Heart left ventricle (tissue), 16 donors: Measurements from ENCODE around the gene PIGT. TPM values are rescaled to one million over a fixed set of nuclear protein-coding genes. Genes with fewer than 3 reads are reported as not detected.

Experiments
- ATAC-seq, 4 donors: fragments of 200-7000 bp; cut with Tn5 transposase; one replicate each; pipeline ENCODE4 v1.9.1; 2020 to 2022; ENCODE audit warnings: moderate library complexity in 4 of 4, mild to moderate bottlenecking in 3 of 4, moderate number of reproducible peaks in 1 of 4
- DNase-seq, 5 donors: peaks; one replicate each; pipeline ENCODE4 v3.0.0-alpha.2; 2020
- H3K27ac ChIP-seq, 12 donors: fragments of 200-600 bp; sonication (generic) in 4 of 12; one replicate each; pipeline versions ENCODE4 v1.5.0 to v1.8.0; 2016 to 2022; ENCODE audit warnings: mild to moderate bottlenecking in 2 of 12
- H3K27me3 ChIP-seq, 9 donors: fragments of 200-600 bp; sonication (generic) in 2 of 9; one replicate each; pipeline versions ENCODE4 v1.5.1 to v1.8.0; 2016 to 2022; ENCODE audit warnings: mild to moderate bottlenecking in 3 of 9
- H3K36me3 ChIP-seq, 9 donors: fragments of 200-600 bp; sonication (generic) in 2 of 9; one replicate each; pipeline versions ENCODE4 v1.5.0 to v1.8.0; 2018 to 2022; ENCODE audit warnings: mild to moderate bottlenecking in 2 of 9
- H3K4me1 ChIP-seq, 12 donors: fragments of 200-600 bp; sonication (generic) in 4 of 12; one replicate each; pipeline versions ENCODE4 v1.5.0 to v1.8.0; 2016 to 2022; ENCODE audit warnings: mild to moderate bottlenecking in 3 of 12
- H3K4me3 ChIP-seq, 12 donors: fragments of 200-600 bp; sonication (generic) in 4 of 12; one replicate each; pipeline versions ENCODE4 v1.5.0 to v1.8.0; 2017 to 2022; ENCODE audit warnings: mild to moderate bottlenecking in 9 of 12, moderate library complexity in 4 of 12
- H3K9me3 ChIP-seq, 12 donors: fragments of 200-600 bp; sonication (generic) in 4 of 12; one replicate each; pipeline versions ENCODE4 v1.5.0 to v1.8.0; 2016 to 2022; ENCODE audit warnings: mild to moderate bottlenecking in 1 of 12
- POLR2A ChIP-seq, 2 donors: fragments of 450-650 bp; IDR thresholded peaks; one replicate each; pipeline ENCODE4 v1.6.1; 2017; ENCODE audit warnings: antibody characterized with exemption in 2 of 2, mild to moderate bottlenecking in 2 of 2, moderate library complexity in 2 of 2
- WGBS, 4 donors: extraction: QIAGEN DNeasy Blood & Tissue Kit in 2 of 4; methylation state at CpG; one replicate each; pipeline versions ENCODE4 v1.1.5 to v1.1.7; 2013 to 2018; 5-methylcytosine and 5-hydroxymethylcytosine counted together
- intact Hi-C, 10 donors: fragments of 100-400 bp; cut with DNase I; formaldehyde crosslinking; loops; one replicate each; pipeline versions ENCODE4 v1.11.1 to v1.14.2; 2022
- polyA plus RNA-seq, 2 donors: library from polyadenylated mRNA; stranded (reverse); fragments of 200-250 nt; gene quantifications; one replicate each; pipeline ENCODE4 v1.2.3, GENCODE V29; 2013
- total RNA-seq, 9 donors: library from RNA; depleted of rRNA in 2 of 9; stranded (reverse); fragments of >200 nt in 2 of 9; fragmentation: NEBNext Ultra II Directional in 3 of 9; extraction: Animal tissue kit (Norgen Biotek cat#: 25700) in 3 of 9; gene quantifications; one replicate each; pipeline versions ENCODE4 v1.1.0 to v1.2.4, GENCODE V29; 2016 to 2023
- TF ChIP-seq, protein P1 (sequence below), 12 donors: fragments of 200-600 bp; sonication (generic) in 4 of 12; IDR thresholded peaks; one replicate each; pipeline versions ENCODE4 v1.5.0 to v1.8.0; 2018 to 2022; ENCODE audit warnings: antibody characterized with exemption in 12 of 12, mild to moderate bottlenecking in 5 of 12
- donor health status: ischemic (EF 13 %, LVEDD 7.1; RV severe dilation, severe dysfunction).
- donor health status: healthy with polysubstance abuse.
- donor health status: DM: no; HTN: yes; CAD: no.
- donor health status: DM: no; HTN: no; CAD: no.
- donor health status: ischemic (EF 25% LVEDD 6.9; RV normal size, moderate dysfunction).
- donor health status: ischemic (EF 25% LVEDD 5.7; RV mildly dilated, moderate dysfunction).
- donor health status: healthy.
- donor health status: DM: yes; HTN: yes; CAD: no.
- donor health status: ischemic (EF 35%, LVEDD 5.7; RV mildly dilated, moderate dysfunction).
- donor health status: nonischemic (EF 11% LVEDD 7.7; RV severe dilation, severe dysfunction).
- donor health status: DM: yes; HTN: yes; CAD: no.
- donor health status: PGD.
- donor health status: ischemic (EF 29% LVEDD 5.4; RV normal size, mild dysfunction).
- donor health status: nonischemic (EF 23%, LVEDD 6.1; RV moderate dilation, normal function).

PIGT gene
- total and polyA plus RNA-seq, 11 donors, result 106 to 224 (median 165) TPM

DNA sequence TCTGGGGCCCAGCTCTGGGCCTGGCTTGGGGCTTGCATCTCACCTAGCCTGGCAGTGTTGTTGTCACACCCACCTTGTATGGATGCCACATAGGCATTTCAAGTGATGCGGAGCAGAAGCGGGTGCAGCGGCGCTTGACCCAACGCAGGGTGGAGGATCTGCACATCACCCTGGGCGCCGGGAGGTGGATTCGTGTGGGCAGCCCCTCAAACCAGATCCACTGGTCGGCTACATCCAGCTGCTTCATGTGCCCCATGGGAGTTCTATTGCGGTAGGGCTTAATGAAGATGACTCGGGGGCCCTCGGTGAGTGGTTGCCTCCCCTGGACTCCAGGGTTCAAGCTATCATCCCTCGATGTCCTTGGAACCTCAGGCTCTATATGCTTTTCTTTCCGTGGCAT lies 41.0 kb upstream of the PIGT start:
- Histone ChIP-seq H3K27ac (no peak overlapping the region), H3K4me3 (no peak overlapping the region), H3K9me3 (no peaks in the 10 kb centered on the region), H3K36me3 (peaks cover 0 to 12% (median 0%) of the 10 kb centered on the region in 9 donors), H3K27me3 (no peaks in the 10 kb centered on the region), H3K4me1 (peaks cover 0 to 19% (median 11%) of the 10 kb centered on the region in 12 donors)
- WGBS, 4 donors, result 89 to 97% (median 95%) methylated on average over 14 of the region's 14 CpGs
- ATAC-seq (no peak), DNase-seq (no peak)
- intact Hi-C loops, result loop anchor here (1.0 to 5.0 kb wide), 9 partner anchors 32 to 397 kb away; partner anchors contain the start of genes DBNDD2 (in 4 of the 10) and PIGT (in 1 of the 10)
- TF ChIP-seq, protein P1, sequence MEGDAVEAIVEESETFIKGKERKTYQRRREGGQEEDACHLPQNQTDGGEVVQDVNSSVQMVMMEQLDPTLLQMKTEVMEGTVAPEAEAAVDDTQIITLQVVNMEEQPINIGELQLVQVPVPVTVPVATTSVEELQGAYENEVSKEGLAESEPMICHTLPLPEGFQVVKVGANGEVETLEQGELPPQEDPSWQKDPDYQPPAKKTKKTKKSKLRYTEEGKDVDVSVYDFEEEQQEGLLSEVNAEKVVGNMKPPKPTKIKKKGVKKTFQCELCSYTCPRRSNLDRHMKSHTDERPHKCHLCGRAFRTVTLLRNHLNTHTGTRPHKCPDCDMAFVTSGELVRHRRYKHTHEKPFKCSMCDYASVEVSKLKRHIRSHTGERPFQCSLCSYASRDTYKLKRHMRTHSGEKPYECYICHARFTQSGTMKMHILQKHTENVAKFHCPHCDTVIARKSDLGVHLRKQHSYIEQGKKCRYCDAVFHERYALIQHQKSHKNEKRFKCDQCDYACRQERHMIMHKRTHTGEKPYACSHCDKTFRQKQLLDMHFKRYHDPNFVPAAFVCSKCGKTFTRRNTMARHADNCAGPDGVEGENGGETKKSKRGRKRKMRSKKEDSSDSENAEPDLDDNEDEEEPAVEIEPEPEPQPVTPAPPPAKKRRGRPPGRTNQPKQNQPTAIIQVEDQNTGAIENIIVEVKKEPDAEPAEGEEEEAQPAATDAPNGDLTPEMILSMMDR (IDR thresholded peaks at IDR 0.05), result no peak
- no peak for TF ChIP-seq POLR2A (IDR thresholded peaks at IDR 0.05)

DNA sequence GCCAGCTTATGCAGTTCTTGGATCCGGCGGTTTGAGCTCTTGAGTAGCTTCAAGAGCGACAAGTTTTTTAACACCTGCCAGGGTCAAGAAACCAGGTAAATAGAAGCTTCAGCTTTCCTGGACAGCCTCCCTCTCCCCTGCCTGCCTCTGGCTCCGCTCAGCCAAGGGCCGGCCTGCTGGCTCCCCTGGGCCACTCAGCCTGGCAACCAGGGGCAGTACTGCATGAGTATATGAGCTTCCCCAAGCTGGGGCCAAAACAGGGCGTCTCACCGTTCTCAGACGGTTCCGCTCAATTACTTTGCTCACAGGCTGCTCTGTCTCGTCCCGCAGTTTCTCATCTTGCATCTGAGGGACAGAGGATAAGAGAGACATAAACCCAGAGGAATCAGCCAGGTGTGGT lies 38.7 kb upstream of the PIGT start:
- Histone ChIP-seq H3K4me1 (peaks cover 0 to 18% (median 11%) of the 10 kb centered on the region in 12 donors), H3K27ac (no peak overlapping the region), H3K36me3 (peaks cover 0 to 12% (median 0%) of the 10 kb centered on the region in 9 donors), H3K9me3 (no peaks in the 10 kb centered on the region), H3K27me3 (no peaks in the 10 kb centered on the region), H3K4me3 (no peak overlapping the region)
- DNase-seq (no peak), ATAC-seq (no peak)
- 83 to 96% (median 87%) methylated on average over 11 of the region's 11 CpGs for WGBS, 4 donors
- intact Hi-C loops, result no loop called here
- no peak for TF ChIP-seq POLR2A (IDR thresholded peaks at IDR 0.05)
- TF ChIP-seq, protein P1 (IDR thresholded peaks at IDR 0.05), result no peak

DNA sequence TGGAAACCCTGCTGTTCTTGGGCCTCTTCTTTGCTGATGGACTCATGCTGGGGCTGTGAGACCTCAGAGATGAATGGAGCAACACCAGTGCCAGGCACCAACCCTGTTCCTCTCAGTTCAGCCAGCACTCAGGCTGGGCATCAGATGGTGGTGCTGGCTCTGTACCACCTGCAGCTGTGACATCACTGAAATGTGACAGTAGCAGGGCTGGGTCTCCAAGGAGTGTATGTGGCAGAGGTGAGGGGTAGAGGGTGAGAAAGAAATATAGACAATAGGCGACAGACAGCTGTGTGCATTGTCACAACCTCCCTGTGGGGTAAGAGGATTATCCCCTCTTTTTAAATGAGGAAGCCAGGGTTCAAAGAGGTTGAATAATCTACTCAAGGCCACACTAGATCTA lies 37.8 kb upstream of the PIGT start, which contains the start of gene TP53TG5:
TSS of gene TP53TG5 (minus strand) at position 135 of the 400 bp plus-strand sequence. CDS start at position 46, 89 bp downstream.
- peaks cover 0 to 9% (median 5%) of the 10 kb centered on the region in 12 donors for H3K4me1 ChIP-seq
- TF ChIP-seq, protein P1 (IDR thresholded peaks at IDR 0.05), result no peak
- TF ChIP-seq POLR2A (IDR thresholded peaks at IDR 0.05), result no peak
- ATAC-seq, result no peak
- H3K27ac ChIP-seq, result no peak within 1 kb of the TSS
- intact Hi-C loops, result loop anchor here in 1 of 10 donors (2.0 kb wide), 1 partner anchor 25 kb away; no protein-coding TSS in a partner anchor
- H3K36me3 ChIP-seq, result peaks cover 0 to 12% (median 0%) of the 10 kb centered on the region in 9 donors
- WGBS, 4 donors, result 81 to 100% (median 86%) methylated on average over 1 of the region's 1 CpG
- H3K9me3 ChIP-seq, result no peaks in the 10 kb centered on the region
- no peak for DNase-seq
- no peaks in the 10 kb centered on the region for H3K27me3 ChIP-seq
- no peak within 1 kb of the TSS for H3K4me3 ChIP-seq

DNA sequence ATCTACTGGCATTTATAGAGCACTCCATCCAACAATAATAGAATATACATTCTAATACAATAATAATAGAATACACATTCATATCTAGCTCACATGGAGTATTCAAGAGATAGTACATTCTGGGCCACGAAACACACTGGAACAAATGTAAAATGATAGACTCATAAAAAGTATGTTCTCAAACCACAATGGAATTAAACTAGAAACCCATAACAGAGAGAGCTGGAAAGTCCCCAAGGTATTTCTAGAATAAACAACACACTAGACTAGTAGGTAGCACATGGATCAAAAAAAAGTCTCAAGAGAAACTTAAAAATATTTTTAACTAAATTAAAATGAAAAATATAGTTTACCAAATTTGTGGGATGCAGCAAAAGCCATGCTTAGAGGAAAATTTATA lies 28.7 kb upstream of the PIGT start:
- no peaks in the 10 kb centered on the region for H3K36me3 ChIP-seq
- WGBS, 4 donors, result 90 to 96% (median 95%) methylated on average over 1 of the region's 1 CpG
- H3K9me3 ChIP-seq, result peaks cover 0 to 6% (median 0%) of the 10 kb centered on the region in 12 donors
- no peak for ATAC-seq
- no peak for DNase-seq
- H3K27ac ChIP-seq, result no peak overlapping the region
- H3K27me3 ChIP-seq, result no peaks in the 10 kb centered on the region
- no peak for TF ChIP-seq POLR2A (IDR thresholded peaks at IDR 0.05)
- TF ChIP-seq, protein P1 (IDR thresholded peaks at IDR 0.05), result no peak
- no peaks in the 10 kb centered on the region for H3K4me1 ChIP-seq
- H3K4me3 ChIP-seq, result no peak overlapping the region
- intact Hi-C loops, result no loop called here
